MV-4-11 (cell line): ENCODE data around the gene TSHZ2.

Source experiments
- DNase-seq: peaks from one replicate; lab custom pipeline; 2025; lab: John Stamatoyannopoulos, UW

TSHZ2 gene

DNA sequence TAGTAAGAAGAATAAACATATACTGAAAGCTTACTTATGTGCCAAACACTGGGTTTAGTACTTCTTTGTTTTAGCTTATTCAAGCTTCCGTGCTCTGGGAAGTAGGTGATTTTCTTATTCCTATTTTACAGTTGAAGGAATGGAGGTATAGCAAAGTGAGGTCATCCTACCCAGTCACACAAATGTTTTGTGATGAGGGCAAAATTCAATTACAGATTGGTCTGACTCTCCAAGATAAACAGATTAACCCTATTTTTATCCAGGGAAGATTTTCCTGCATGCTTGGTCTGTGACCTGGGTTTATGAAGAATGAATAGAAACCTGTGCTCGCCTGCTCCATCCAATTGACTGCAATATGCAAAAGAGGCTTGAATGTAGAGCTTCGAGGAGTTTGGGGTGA lies 311.4 kb downstream of the TSHZ2 start:
- DNase-seq: no peak

GRCh38 chr20:53284256-53284655 lies 312.1 kb downstream of the TSHZ2 start:
- no peak for DNase-seq

DNA sequence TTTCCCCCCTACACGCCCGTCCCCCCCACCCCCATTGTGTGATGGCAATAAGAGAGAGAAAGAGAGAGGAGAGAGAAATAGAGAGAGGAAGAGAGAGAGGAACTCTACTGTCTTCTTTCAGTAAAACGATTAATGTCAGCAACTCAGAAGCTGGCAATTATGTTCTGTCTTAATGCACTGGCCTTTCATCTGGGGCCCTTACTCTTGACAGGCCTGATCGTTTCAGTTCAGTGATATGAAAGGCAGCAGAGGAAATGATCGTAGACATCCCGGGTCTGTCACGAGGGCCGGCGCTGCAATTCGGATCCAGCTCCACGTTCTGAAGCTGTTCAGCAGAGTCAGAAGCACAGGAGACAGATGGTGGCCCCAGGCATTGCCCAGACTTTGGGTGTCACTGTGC lies 312.5 kb downstream of the TSHZ2 start:
- no peak for DNase-seq

DNA sequence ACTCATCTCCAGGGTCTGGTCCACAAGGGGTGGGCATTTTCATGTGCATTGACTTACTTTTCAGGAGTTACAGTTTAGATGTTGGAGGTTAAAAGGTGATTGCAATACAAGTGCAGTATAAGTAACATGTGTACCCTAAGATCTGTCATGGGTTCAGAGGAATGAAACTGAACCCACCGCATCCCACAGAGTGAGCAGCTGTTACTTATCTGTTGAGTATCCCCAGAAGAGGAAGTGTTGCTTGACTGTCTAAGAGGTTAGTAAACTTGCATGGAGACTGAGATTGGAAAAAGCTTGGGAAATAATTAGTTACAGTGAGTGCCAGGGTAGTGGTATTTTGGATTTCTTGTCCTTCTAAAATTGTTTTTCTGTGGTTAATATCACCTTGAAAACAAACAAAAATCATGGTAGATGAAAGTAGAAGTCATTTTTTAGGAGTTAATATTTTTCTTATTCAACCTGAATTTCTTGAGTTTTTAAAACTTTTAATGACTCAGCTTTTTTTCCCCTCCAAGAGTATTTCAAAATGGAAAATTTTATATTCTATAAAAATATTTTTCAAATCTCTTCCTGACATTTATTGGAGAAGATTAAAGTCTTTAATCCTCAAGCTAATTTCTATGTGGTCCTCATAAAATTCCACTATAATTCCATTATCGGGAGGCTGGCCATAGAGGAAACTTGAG lies 315.3 kb downstream of the TSHZ2 start:
- DNase-seq: peak; percentile 52

DNA sequence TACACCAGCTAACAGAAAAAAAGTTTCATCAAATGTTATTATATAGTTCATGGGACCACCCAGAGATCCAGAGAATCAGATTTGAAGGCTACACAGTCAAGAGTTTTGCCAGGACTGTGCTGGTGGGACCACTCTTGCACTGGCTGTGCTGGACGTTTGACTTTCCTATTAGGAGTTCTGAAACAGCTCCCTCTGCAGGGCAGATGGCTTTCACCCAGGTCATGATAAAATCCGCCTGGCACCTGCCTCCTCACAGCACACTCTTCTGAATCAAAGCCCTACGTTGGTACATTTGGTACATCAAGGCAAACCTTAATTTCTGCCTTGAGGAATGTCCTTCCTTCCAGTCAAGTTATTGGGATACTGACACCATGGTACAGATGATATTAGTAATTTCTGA lies 319.4 kb downstream of the TSHZ2 start:
- no peak for DNase-seq

GRCh38 chr20:53292347-53292746 lies 320.2 kb downstream of the TSHZ2 start:
- no peak for DNase-seq

- DNase-seq: no peak
Measured at GRCh38 chr20:53294804-53295203, 322.6 kb downstream of the TSHZ2 start.

DNA sequence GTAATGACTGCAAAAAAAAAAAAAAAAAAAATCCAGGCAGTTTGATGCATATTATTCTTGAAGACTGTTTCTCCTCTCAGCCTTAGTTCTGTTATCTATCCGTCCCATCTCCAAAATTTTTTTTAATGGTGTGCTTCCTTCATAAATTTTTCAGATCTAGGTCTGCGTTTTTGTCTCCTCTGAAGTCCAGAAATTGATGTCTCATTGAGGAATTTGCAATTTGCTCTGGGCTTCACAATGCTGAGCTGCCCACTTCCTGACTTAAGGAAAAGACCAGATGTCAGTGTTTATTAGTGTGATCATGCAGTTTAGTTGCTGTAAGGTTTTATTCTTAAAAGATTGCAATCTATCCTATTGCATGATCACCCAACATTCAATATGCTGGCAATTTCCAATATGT lies 323.9 kb downstream of the TSHZ2 start:
- DNase-seq: no peak

DNA sequence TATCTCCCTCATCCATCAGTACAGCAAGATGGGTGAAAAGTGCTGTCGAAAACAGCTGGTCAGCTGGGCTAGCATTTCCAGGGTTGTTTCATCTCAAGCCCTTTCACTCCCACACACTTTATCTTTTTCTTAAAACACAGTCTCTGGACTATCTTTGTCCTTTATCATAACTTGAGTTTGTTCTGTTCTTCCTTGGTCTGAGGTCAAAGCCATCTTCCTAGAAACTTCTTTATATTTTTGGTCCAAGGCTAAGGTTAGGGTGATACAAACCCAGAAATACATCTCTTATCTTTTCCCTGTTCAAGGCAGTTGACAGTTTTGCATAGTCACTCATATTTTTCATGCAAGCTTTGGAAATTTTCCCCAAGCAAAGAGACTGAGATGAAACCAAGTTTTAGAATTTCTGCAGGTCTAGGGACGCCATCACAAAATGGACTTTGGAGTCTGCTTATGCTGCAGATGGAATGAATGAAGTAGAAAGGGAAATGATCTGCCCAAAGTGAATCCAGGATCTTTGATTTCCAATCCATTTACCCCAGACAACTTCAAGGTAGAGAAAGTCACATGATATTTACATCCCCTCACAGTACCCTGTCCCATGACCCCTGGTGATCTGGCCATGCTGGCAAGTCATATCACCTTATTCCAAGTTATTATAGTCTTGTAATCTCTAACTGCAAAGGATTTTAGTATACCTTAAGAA lies 324.4 kb downstream of the TSHZ2 start:
- no peak for DNase-seq

DNA sequence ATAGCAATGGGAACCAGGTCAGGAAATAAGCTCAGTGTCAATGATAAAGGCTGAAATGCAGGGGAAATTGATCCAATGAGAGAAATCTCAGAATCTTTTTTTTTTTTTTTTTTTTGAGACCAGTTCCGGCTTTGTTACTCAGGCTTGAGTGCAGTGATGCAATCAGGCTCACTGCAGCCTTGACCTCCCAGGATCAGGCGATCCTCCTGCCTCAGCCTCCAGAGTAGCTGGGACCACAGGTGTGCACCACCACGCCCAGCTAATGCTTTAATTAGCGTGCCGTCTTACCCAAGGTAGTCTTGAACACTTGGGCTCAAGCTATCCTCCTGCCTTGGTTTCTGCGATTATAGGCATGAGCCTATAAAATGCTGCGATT lies 325.0 kb downstream of the TSHZ2 start:
- DNase-seq: no peak

DNA sequence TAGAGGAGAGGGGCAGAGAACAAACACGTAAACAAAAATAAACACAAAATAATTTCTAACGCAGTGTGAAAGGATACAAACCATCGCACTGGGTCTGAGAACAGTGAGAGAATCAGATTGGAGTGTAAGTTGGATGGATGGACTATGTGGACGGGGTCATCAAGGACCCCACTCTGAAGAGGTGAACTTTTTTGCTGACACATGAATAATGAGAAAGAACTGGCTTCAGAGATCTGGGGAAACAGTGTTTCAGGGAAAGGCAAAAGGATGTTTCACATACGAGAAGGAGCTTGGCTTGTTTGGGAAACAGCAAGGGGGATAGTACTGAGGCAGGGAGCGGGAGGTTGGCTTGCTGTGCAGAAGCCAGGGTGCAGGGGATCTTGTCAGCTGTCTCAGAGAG lies 326.1 kb downstream of the TSHZ2 start:
- no peak for DNase-seq

- no peak for DNase-seq
Measured at GRCh38 chr20:53298911-53299310, 326.8 kb downstream of the TSHZ2 start.

DNA sequence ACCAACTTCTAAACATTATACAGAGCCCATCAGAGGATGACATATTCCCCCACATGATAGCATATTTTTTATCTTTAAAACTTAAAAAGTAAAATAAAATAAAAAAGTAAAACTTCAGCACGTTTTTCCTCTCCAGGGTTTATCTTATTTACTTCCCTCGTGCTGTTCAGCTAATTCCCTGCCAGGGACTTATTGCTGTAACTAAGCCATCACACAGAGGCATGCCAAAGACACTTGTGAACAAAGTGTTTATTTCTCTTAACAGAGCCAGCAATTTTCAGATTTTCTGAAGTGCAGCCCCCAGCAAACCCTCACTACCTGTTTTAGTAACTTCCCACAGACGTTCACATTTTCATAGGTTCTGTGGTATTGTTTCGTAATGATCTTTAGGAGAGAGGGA lies 327.7 kb downstream of the TSHZ2 start:
- no peak for DNase-seq

DNA sequence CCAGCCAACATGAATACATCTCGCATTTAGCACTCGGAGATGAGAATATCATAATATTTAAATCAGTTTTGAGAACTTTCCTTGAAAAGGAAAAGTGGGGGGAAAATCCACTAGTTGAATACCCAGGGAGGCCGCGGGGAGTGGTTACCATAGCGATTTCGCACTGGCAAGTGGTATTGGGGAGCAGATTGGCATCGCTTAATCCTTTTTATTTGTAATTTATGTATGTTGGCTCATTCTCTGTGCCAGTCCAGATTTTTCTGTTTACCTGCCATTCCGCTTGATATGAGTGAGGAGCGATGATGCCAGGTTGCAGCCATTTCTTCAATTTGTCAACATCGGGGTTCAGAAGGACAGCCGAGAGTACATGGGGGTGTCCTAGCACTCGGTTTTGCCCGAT lies 329.7 kb downstream of the TSHZ2 start:
- no peak for DNase-seq

GRCh38 chr20:53302695-53303412 lies 330.7 kb downstream of the TSHZ2 start:
- DNase-seq: no peak

DNA sequence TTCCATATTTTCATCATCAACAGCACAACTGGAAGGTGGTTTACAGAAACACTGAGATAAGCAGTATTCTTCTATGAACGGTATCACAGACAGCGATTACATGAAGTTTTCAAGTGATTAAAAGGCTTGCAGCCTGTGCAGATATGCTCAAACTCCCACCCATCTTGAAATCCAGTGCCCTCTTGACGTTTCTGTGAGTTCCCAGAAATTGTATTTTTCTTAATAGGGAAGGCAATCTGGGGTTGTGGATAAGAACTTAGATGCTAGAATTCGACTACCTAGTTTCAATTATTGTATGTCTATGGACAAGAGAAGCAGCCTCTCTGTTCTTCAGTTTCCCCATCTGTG lies 331.2 kb downstream of the TSHZ2 start:
- DNase-seq: no peak

- DNase-seq: no peak
Measured at GRCh38 chr20:53304146-53304545, 332.0 kb downstream of the TSHZ2 start.

DNA sequence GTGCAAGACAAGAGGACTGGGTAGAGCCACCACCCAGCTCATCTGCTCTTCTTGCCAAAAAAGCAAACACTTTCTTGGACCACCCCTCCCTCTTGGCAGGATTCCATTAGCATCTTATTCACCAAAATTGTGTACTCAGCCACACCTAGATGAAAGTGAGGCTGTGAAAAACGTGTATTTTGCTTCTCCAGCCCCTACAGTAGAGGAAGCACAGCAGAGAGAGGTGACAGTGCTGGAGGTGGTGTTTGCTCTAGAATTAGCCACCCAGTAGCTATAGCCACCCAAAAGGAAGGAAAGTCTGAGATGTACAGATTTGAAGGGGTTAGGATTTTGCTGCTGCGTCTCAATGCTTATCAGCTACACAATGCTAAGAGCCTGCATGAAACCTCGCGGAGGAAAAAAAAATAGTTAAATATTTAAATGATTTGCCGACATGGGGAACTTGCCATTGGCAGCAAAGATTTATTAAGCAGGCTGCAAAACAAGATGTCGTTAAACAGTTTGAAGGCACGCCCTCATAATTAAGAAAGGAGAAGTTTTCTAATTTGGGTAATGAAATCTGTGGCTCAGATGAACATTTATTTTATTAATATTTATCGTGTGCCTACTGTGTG lies 334.1 kb downstream of the TSHZ2 start:
- no peak for DNase-seq

DNA sequence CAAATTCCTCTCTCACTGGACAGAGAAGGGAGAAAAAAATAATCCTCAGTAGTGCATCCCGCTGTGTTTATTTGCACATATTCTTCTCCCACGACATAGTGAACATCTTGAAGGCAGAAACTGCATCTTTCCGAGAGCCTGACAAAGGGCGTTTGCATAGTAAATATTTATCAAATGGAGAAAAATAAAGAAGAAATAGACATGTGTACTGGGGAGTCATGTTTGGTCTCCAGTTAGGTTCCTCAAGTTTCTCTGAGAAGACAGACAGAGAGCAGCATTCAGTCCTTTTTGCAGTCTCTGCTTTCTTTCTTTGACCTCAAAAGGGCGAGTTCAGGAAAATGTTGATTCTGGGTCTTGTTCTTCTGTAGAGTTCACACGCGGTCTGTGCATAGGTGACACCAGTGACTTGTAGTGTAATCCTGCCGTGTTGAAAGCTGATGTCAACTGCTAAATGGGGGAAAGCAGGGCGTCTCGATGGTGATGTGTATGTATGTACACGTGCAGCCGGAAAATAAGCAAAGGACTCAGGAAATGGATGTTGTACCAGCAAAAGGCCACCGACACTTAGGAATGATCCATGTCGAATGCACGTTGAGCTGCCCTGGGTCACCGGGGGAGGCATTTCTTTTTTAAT lies 335.9 kb downstream of the TSHZ2 start:
- no peak for DNase-seq

- DNase-seq: no peak
Measured at GRCh38 chr20:53309515-53309914, 337.4 kb downstream of the TSHZ2 start.

DNA sequence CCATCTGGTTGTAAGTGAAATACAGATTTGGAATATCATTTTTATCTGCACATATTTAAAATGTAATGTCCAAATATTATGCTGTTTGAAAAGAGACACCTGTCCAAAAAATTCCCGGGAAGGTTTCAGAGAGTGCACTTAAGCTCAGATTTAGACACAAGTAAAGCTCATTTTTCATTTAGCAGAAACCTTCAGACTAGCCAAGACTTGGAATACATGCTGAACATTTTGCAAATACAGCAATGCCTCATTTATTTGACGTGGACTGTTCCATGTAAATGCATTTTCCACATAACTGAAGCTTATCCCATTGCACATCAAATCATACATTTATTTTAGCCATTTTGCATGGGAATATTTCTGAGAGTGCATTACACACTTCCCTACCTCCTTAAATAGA lies 340.8 kb downstream of the TSHZ2 start:
- DNase-seq: no peak

DNA sequence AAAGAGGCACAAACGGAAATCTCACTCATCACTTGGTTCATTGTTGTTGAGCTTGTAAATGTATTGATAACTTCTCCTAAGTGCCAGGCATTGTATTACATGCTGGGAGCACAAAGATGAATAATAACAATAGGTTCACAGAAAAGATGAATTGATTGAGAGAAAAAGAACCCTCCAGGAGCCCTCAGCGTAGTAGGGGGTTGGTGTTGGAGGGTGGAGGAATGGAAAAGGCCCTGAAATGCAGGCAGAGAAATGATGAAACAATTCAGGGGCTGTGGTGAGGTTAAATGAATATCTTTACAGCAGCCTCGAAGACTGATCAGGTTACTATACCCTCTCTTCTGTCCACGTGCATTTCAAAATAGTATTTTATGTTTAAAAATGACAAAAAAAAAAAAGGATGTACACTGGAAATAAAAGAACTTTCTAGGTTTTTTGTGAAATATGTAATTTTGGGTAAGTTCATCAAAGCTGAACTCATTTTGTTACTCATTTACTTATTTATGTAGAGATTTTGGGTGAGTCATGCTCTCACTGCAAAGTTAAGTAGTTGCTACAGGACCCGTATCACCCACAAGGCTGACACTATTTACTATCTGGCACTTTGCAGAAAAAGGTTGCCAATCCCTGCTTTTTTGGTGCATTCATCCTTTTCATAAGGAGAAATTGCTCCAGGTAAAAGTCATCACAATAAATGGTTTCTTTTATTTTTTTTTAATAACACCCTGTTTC lies 344.2 kb downstream of the TSHZ2 start:
- DNase-seq: no peak
